Progenitor cell of endocrine pancreas (in vitro differentiated cells): ENCODE data around the gene ADGRV1. TPM values are rescaled to one million over a fixed set of nuclear protein-coding genes. Genes with fewer than 3 reads are reported as not detected.

Experiments
- DNase-seq: peaks from one replicate; pipeline ENCODE4 v3.0.0; 2021; ENCODE audit warnings: low spot score; ENCODE audit not compliant: unreplicated experiment
- H3K27ac Mint-ChIP-seq: 2 replicates; pipeline ENCODE4 v1.8.0; 2021; ENCODE audit warnings: mild to moderate bottlenecking, moderate library complexity, mixed read lengths
- H3K27me3 Mint-ChIP-seq: 2 replicates; pipeline ENCODE4 v1.8.0; 2021; ENCODE audit warnings: mixed read lengths
- H3K36me3 Mint-ChIP-seq: 2 replicates; pipeline ENCODE4 v1.8.0; 2022; ENCODE audit warnings: mixed read lengths; ENCODE audit not compliant: insufficient read depth
- H3K4me1 Mint-ChIP-seq: 2 replicates; pipeline ENCODE4 v1.8.0; 2021; ENCODE audit warnings: low read depth, mixed read lengths
- H3K4me3 Mint-ChIP-seq: 2 replicates; pipeline ENCODE4 v1.8.0; 2021; ENCODE audit warnings: low read depth, mild to moderate bottlenecking, moderate library complexity, mixed read lengths
- H3K9me3 Mint-ChIP-seq: 2 replicates; pipeline ENCODE4 v1.8.0; 2021; ENCODE audit warnings: low read depth, mixed read lengths
- CTCF ChIP-seq: fragments of 200-600 bp; sonication (generic); IDR thresholded peaks from one replicate; pipeline ENCODE4 v1.5.0; 2021; ENCODE audit warnings: antibody characterized with exemption, mild to moderate bottlenecking; ENCODE audit not compliant: unreplicated experiment
- total RNA-seq: library from RNA; stranded (reverse); gene quantifications from 2 replicates; pipeline ENCODE4 v1.2.1, GENCODE V29; 2021

ADGRV1 gene
- total RNA-seq, 1 donor from 2014 or later, result 82.3 TPM

- Mint-ChIP-seq H3K27me3 (no peaks in the 10 kb centered on the region), H3K9me3 (no peaks in the 10 kb centered on the region), H3K36me3 (no peaks in the 10 kb centered on the region), H3K4me3 (no peak overlapping the region), H3K27ac (no peak overlapping the region), H3K4me1 (peaks cover 1% of the 10 kb centered on the region)
- TF ChIP-seq CTCF, result no peak
- DNase-seq, result no peak
These were observed 24.8 kb upstream of the ADGRV1 start for GRCh38 chr5:90533794-90534193.

- no peak for TF ChIP-seq CTCF
- no peaks in the 10 kb centered on the region for H3K27me3 Mint-ChIP-seq
- H3K4me3 Mint-ChIP-seq, result no peak overlapping the region
- DNase-seq, result no peak
- H3K4me1 Mint-ChIP-seq, result peaks cover 1% of the 10 kb centered on the region
- H3K36me3 Mint-ChIP-seq, result no peaks in the 10 kb centered on the region
- no peaks in the 10 kb centered on the region for H3K9me3 Mint-ChIP-seq
- no peak overlapping the region for H3K27ac Mint-ChIP-seq
These were observed 23.7 kb upstream of the ADGRV1 start for GRCh38 chr5:90534922-90535321.

- Mint-ChIP-seq H3K9me3 (peaks cover 4% of the 10 kb centered on the region), H3K4me1 (peaks cover 25% of the 10 kb centered on the region), H3K27ac (no peak overlapping the region), H3K27me3 (no peaks in the 10 kb centered on the region), H3K4me3 (no peak overlapping the region), H3K36me3 (no peaks in the 10 kb centered on the region)
- no peak for TF ChIP-seq CTCF
- no peak for DNase-seq
These were observed 15.6 kb upstream of the ADGRV1 start for GRCh38 chr5:90542827-90543519.

GRCh38 chr5:90545511-90545910 lies 13.1 kb upstream of the ADGRV1 start:
- no peak overlapping the region for H3K4me3 Mint-ChIP-seq
- peaks cover 4% of the 10 kb centered on the region for H3K9me3 Mint-ChIP-seq
- H3K4me1 Mint-ChIP-seq, result peaks cover 36% of the 10 kb centered on the region
- TF ChIP-seq CTCF, result no peak
- no peak for DNase-seq
- H3K27ac Mint-ChIP-seq, result peak overlapping the region; percentile 1
- no peaks in the 10 kb centered on the region for H3K27me3 Mint-ChIP-seq
- H3K36me3 Mint-ChIP-seq, result no peaks in the 10 kb centered on the region

GRCh38 chr5:90546216-90546837 lies 12.3 kb upstream of the ADGRV1 start:
- H3K27me3 Mint-ChIP-seq, result no peaks in the 10 kb centered on the region
- no peak for TF ChIP-seq CTCF
- H3K9me3 Mint-ChIP-seq, result peaks cover 4% of the 10 kb centered on the region
- H3K4me3 Mint-ChIP-seq, result no peak overlapping the region
- H3K36me3 Mint-ChIP-seq, result no peaks in the 10 kb centered on the region
- no peak overlapping the region for H3K27ac Mint-ChIP-seq
- no peak for DNase-seq
- peaks cover 36% of the 10 kb centered on the region for H3K4me1 Mint-ChIP-seq
